ENCODE measurements around the gene FNBP1L.

FNBP1L gene

GRCh38 chr1:93595743-93596142, 147.8 kb downstream of the FNBP1L start:
- no peak for TF ChIP-seq CTCF (IDR thresholded peaks at IDR 0.05)
- Mint-ChIP-seq H3K27ac (no peak overlapping the region), H3K4me1 (peaks cover 52% of the 10 kb centered on the region), H3K9me3 (no peaks in the 10 kb centered on the region), H3K4me3 (no peak overlapping the region), H3K27me3 (ENCODE audit: low read depth, poor library complexity) (peaks cover 5% of the 10 kb centered on the region), H3K36me3 (ENCODE audit: low read depth) (peaks cover under 1% of the 10 kb centered on the region)
- no peak for DNase-seq

GRCh38 chr1:93596329-93597089, 148.6 kb downstream of the FNBP1L start:
- DNase-seq = no peak
- Mint-ChIP-seq H3K4me3 (no peak overlapping the region), H3K4me1 (peaks cover 47% of the 10 kb centered on the region), H3K36me3 (ENCODE audit: low read depth) (peaks cover 2% of the 10 kb centered on the region), H3K27ac (no peak overlapping the region), H3K9me3 (peaks cover 2% of the 10 kb centered on the region), H3K27me3 (ENCODE audit: low read depth, poor library complexity) (peaks cover 5% of the 10 kb centered on the region)
- TF ChIP-seq CTCF (IDR thresholded peaks at IDR 0.05) = no peak

GRCh38 chr1:93597709-93598108, 149.8 kb downstream of the FNBP1L start:
- H3K27ac Mint-ChIP-seq = no peak overlapping the region
- peaks cover 5% of the 10 kb centered on the region for H3K27me3 Mint-ChIP-seq (ENCODE audit: low read depth, poor library complexity)
- H3K36me3 Mint-ChIP-seq (ENCODE audit: low read depth) = peaks cover 4% of the 10 kb centered on the region
- H3K4me3 Mint-ChIP-seq = no peak overlapping the region
- no peak for DNase-seq
- H3K9me3 Mint-ChIP-seq = peaks cover 3% of the 10 kb centered on the region
- no peak for TF ChIP-seq CTCF (IDR thresholded peaks at IDR 0.05)
- peaks cover 38% of the 10 kb centered on the region for H3K4me1 Mint-ChIP-seq

- H3K4me3 Mint-ChIP-seq = no peak overlapping the region
- peaks cover 4% of the 10 kb centered on the region for H3K36me3 Mint-ChIP-seq (ENCODE audit: low read depth)
- DNase-seq = no peak
- H3K9me3 Mint-ChIP-seq = peaks cover 3% of the 10 kb centered on the region
- peaks cover 5% of the 10 kb centered on the region for H3K27me3 Mint-ChIP-seq (ENCODE audit: low read depth, poor library complexity)
- peaks cover 37% of the 10 kb centered on the region for H3K4me1 Mint-ChIP-seq
- no peak for TF ChIP-seq CTCF (IDR thresholded peaks at IDR 0.05)
- H3K27ac Mint-ChIP-seq = no peak overlapping the region
These were observed 150.5 kb downstream of the FNBP1L start for GRCh38 chr1:93598396-93598795.

- TF ChIP-seq CTCF (IDR thresholded peaks at IDR 0.05) = no peak
- H3K9me3 Mint-ChIP-seq = peaks cover 3% of the 10 kb centered on the region
- no peak overlapping the region for H3K27ac Mint-ChIP-seq
- peaks cover 37% of the 10 kb centered on the region for H3K4me1 Mint-ChIP-seq
- peaks cover 9% of the 10 kb centered on the region for H3K36me3 Mint-ChIP-seq (ENCODE audit: low read depth)
- peaks cover 5% of the 10 kb centered on the region for H3K27me3 Mint-ChIP-seq (ENCODE audit: low read depth, poor library complexity)
- H3K4me3 Mint-ChIP-seq = no peak overlapping the region
- no peak for DNase-seq
These were observed 151.0 kb downstream of the FNBP1L start for GRCh38 chr1:93598861-93599439.

- DNase-seq = no peak
- Mint-ChIP-seq H3K4me1 (peaks cover 37% of the 10 kb centered on the region), H3K4me3 (no peak overlapping the region), H3K9me3 (peaks cover 3% of the 10 kb centered on the region), H3K27ac (peak overlapping the region; percentile 16), H3K36me3 (ENCODE audit: low read depth) (peaks cover 14% of the 10 kb centered on the region), H3K27me3 (ENCODE audit: low read depth, poor library complexity) (peaks cover 5% of the 10 kb centered on the region)
- TF ChIP-seq CTCF (IDR thresholded peaks at IDR 0.05) = no peak
These were observed 151.6 kb downstream of the FNBP1L start for GRCh38 chr1:93599479-93599878.
